HG02981 (cell line): ENCODE data around the gene NACC1.

Experiments
- ATAC-seq: cut with Tn5 transposase; IDR thresholded peaks from one replicate; pipeline ENCODE4 v1.9.1; 2021; ENCODE audit warnings: mild to moderate bottlenecking, moderate library complexity; ENCODE audit not compliant: unreplicated experiment

Gene NACC1

DNA sequence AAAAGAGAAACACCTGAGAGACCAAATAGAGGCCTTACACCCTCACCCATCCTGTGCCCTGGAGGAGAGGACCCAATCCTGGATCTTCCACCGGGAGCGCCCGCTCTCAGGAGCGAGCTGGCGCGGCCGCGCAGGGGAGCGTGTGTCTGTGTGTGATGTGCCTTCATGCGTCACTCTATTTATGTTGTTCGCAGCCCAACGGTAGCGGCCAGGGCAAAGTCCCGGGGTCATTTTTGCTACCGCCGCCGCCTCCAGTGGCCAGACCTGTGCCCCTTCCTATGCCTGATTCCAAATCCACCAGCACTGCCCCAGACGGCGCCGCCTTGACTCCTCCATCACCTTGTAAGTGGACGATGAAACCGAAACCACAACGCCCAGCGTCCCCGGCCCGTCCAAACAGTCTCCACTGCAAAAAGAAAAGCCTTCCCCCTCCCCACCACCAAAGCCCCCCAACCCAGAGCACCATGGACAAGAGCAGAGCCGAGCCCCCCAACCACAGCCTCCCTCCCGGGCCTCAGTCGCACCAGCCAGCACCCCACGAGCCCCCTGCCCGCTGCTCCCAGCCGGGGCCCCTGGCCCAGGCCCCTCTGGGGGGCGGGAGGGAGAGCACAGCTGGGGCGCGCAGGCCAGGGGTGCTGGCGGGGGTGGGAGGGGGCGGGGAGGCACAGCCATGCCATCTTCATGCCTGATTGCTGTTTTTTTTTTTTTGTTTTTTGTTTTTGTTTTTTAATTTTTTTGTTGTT, 30.1 kb upstream of the NACC1 start:
- ATAC-seq = no peak

DNA sequence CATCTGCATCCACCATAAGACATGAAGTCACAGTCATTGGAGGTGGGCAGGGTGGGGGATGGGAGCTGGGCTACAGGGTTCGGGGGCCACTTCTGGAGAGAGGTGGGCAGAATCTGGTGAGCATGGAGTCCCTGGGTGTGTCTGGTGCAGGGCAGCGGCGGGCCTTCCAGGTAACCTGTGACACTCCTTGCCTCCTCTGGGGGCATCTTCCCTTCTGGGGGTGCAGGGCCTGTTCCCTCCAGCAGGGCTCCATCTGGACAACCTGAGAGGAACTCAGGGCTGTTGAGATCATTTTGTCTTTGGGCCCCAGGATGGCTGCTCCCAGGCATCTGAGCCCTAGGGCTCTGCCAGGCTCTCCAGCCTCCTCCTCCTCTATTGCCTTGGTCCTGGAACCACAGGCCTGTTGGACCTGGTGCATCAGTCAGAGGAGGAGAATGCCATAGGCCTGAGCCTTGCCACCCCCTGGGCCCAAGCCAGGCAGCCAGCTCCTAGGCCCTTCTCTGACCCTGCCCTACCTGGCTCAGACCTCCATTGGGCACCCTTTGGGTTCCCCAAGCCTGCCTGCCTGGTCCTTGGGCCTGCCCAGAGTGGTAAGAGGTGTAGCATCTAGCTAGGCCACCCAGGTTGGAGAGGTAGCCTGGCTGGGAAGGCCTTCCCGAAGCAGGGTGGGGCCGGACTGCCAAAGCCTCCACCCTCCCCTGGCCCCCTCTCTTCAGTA, 28.8 kb upstream of the NACC1 start:
- no peak for ATAC-seq

DNA sequence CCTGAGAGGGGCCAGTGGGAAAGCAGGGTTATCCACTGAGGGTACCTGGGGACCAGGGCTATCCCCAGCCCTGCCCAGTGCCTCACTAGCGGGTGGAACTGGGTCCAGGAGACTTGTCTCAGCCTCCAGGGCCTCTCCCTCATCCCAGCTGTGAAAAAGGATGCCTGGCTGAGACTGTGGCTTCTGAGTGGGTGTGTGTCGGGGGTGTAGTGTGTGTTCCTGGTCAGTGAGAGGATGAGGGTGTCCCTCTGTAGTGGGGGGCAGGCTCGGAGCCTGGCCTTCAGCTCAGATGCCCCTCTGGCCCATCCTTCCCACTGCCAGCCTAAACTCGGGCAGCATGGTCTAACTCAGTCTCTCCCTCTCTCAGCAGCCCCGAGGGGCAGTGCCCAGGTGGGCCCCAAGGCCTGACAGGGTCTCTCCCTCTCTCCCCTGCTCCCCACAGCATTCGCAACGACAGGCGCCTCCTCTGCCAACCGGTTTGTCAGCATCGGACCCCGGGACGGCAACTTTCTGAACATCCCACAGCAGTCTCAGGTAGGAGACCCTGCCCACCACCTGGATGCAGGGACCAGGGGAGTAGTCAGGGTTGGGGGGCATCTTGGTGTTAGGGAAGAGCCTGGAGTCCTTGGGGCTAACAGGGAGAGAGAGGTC, 28.1 kb upstream of the NACC1 start:
- ATAC-seq = no peak

DNA sequence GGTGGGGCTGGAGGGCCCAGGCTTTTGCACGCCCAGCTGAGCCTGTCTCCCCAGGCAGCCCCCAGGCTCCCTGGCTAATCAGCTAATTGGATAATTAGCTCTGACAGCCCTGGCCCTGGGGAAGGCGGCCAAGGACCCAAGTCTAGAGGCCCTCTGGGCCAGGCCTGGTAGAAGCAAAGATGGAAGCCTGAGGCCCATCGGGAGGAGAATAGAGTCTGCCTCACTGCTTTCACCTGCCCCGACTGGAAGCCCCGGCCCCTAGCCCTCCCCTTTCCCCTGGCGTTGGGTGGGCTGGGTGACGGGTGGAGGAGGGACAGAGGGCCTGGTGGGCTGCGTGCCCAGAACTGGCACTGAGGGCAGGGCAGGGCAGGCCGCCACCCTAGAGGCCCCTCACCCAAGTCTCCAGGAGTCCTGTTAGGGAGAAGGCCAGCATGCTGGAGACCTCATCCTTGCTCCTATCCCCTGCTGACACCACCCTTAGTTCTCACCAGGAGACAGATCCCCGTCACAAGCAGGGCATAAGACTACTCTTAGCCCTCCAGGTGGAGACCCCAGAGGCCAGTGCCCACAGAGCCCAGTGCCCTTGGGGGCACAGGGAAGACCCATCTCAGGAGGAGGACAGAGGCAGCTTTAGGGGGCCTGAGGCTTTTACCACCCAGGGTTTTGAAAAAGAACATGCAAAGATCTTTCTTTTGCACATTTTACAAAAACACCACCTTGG, 27.4 kb upstream of the NACC1 start:
- ATAC-seq = no peak

DNA sequence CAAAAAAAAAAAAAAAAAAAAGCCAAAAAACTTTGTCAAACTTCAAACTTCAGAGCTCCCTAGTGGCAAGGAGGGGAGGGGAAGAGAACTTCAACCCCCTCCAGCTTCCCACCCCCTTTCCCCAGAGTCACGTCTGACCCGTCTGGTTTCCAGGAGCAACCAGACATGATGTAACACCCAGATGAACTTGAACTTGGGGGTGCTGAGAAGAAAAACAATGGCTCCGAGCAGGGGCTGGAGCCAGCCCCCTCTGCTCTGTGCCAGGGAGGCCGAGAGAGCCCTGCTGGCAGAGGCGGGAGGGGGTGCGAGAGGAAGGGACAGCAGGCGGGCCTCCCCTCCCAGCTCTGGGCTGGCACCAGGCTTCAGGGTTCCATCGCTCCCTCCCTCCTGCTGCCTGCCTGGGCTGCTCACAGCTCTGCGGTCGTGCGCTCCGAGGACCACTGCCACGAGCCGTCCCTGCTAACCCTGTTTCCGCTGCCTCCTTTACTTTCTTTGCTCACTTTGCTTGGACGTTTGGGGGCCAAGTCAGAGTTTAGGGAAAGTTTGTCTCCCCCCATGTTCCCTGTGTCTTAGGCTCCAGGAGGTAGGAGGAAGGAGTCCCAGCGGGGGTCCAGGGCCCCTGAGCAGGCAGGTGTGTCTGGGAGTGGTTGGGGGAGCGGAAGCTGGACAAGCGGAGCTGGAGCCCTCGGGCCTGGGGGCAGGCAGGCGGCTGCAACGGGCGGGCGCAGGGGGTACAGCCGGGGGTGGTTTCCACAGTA, 26.5 kb upstream of the NACC1 start:
- ATAC-seq = no peak

DNA sequence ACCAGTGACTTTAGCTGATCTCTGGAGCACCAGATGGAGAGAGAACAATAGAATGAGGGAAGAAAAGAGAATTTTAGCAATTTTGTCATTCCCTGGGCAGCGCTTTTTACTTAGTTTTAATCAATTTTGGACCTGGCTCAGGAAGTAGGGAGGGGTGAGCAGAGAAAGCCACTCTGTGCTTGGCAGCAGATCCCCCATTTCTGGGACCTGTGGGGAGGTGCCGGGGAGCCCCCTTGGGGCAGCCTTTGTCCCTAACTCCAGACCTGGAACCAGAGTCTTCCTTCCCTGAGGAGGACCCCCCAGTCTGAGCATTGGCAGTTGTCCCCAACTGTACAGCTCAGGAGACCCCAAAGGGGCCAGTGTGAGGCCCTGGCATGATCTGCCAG, 25.9 kb upstream of the NACC1 start:
- ATAC-seq = no peak

- no peak for ATAC-seq
Observed at GRCh38 chr19:13092606-13093235, 25.3 kb upstream of the NACC1 start.

DNA sequence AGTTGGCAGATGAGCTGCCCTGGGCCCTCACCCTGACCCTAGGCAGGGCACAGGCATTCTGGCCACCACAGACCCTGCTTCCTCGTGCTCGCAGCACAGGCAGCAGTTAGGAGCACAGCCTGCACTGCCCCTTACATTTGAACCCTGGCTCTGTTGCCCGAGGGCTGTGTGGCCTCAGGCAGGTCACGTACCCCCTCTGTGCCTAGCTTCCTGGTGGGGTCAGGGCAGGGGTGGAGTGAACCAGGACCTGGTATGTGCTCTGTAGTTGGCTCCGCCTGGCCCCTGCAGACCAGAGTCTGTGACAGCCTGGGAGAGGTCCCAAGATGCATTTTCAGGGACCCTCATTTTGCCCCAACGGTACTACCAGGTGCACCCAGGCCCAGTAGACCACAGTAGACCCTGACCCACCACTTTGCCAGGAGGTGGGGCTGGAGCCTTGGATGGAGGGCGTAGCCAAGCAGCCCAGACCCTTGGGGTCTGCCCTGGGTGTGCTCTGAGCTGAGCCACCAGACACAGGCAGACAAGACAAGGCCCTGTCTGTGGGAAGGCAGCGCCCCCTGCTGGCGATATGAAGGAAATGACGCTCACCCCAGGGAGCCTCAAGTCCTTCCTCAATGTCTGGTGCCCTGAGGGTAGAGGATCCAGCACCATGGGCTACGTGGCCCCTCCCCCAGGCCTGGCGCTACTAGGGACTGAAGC, 24.5 kb upstream of the NACC1 start:
- ATAC-seq = no peak

DNA sequence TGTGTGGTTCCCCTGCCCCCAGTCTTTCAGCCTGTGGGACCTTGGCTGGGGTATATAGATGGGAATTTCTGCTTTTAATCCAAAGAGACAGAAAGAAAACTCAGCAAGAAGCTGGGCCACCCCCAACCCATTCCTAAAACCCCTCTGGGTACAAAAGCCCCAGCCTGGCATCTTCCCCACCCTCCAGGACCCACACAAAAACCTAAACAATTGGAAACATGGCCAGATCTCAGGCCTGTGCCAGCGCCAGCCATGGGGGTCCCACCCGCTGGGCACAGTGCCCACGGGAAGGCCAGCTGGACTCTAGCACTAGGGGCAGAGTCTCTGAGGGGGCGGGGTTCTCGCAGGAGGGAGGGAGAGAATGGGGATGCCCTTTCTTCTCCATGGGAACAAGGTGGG, 24.0 kb upstream of the NACC1 start:
- no peak for ATAC-seq

DNA sequence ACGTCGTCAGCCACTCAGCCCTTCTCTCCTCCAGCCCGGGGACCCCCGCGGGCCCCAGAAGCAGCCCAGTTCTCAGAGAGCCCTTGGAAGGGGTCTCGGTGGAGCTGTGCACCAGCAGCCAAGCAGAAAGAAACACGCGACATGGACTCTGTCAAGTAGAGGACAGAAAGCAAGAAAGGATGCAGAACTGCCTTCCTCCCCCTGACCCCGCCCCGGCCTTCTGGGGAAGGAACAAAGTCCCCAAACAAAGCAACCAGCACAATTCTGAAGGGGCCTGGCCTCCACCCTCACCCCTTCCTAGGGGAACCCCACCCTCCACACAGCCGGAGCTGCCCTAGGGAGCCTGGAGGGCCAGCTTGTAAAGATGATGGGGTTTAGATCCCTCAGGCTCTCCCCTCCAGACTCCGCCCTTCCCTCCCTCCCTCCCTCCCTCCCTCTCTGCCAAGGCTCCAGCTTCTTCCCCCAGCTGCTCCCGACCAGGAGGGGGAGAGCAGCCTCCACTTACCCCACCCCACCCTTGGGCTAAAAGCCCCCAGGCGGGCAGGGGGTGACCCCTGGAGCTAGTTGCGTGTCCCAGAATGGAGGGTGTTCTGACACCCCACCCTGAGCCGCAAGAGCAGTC, 23.2 kb upstream of the NACC1 start:
- ATAC-seq = no peak

DNA sequence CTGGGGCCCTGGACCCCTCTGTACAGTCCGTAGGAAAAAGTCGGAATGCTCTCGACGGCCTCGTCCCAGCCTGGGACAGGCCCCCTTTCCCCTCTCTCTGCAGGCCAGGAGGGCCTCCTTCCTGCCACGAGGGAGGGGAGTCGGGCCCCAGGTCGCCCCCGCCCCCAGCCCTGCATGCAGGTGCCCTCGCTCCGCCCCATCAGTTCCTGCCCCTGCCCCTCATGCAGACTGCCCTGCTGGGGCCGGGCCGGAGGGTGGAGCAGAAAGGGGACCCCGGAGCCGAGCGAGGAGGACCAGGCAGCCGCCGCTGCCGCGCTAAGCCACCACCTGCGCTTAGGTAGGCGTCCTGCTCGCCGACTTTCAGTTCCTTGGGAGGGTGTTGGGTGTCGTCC, 22.7 kb upstream of the NACC1 start:
- ATAC-seq = no peak

GRCh38 chr19:13095934-13096927, 21.8 kb upstream of the NACC1 start:
- no peak for ATAC-seq

- ATAC-seq = no peak
Observed at GRCh38 chr19:13097033-13097462, 21.0 kb upstream of the NACC1 start.

- ATAC-seq = no peak
Observed at GRCh38 chr19:13097463-13098258, 20.4 kb upstream of the NACC1 start.

DNA sequence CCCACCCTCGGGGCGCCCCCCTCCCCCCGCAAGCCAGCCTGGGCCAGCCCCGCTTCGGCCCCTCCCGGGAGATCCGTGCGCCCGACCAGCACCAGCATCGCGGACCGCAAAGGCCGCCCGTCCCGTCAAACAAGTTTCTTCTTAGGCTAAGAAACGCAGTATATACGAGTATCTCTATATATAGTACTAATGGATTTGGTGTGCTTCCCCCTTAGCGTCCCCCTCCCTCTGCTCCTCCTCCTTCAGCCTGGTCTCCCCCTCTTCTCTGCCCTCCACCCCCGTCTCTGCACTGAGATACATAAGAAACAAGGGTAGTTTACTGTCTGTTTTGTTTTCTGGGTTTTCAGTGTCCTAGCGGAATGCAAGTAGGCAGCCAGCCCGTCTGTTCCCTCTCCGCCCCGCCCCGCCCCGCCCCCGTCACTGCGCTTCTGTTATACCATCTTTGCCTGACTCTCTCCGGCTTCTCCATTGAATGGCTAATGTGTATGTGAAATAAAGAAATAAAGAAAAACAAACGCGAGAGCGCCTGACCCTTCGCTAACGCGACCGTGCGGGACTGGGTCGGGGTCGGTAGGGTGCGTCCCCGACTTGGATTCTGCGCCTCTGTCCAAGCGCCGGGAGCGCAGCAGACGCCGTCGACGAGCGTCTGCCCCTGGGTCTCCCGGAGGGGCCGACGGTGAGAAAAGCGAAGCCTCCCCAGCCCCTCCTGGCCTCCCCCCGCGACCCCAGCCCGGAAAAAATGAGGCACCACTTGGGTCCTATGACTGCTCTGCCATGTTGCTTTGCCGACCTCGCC, 19.6 kb upstream of the NACC1 start:
- no peak for ATAC-seq
